ENCODE measurements around the gene FBH1.

GRCh38 chr10:5958077-5958476 lies 68.0 kb downstream of the FBH1 start:
- no peak for TF ChIP-seq CTCF (IDR thresholded peaks at IDR 0.05 in 4 of 5, conservative IDR thresholded peaks at IDR 0.05 in 1 of 5)
- TF ChIP-seq POLR2A (IDR thresholded peaks at IDR 0.05): no peak

All from gastrocnemius medialis (tissue), 4 donors.